ENCODE measurements around the gene CIROP. TPM values are rescaled to one million over a fixed set of nuclear protein-coding genes. Genes with fewer than 3 reads are reported as not detected.

CIROP gene
- total and polyA plus RNA-seq, 7 donors, result 0.27 TPM; not detected in 6

- Histone ChIP-seq H3K36me3 (peaks cover 37 to 56% (median 49%) of the 10 kb centered on the region in 4 donors), H3K4me3 (no peak overlapping the region), H3K9me3 (no peaks in the 10 kb centered on the region), H3K4me1 (peaks cover 0 to 35% (median 29%) of the 10 kb centered on the region in 4 donors), H3K27ac (peak overlapping the region in 3 of 4 donors; percentile 83 to 91 (median 86)), H3K27me3 (no peaks in the 10 kb centered on the region)
- WGBS, 2 donors, result 89 to 93% methylated on average over 32 of the region's 32 CpGs
- peak in 1 of 4 donors; percentile 11 for TF ChIP-seq POLR2AphosphoS5 (IDR thresholded peaks at IDR 0.05)
- no peak for TF ChIP-seq EP300 (IDR thresholded peaks at IDR 0.05)
- no peak for TF ChIP-seq POLR2A (IDR thresholded peaks at IDR 0.05)
- no peak for DNase-seq
- intact Hi-C loops (cut with DNase I), result loop anchor here (1.0 to 5.0 kb wide), 2 partner anchors 52 to 73 kb away; no protein-coding TSS in a partner anchor
Measured at GRCh38 chr14:23058654-23059504, 45.9 kb downstream of the CIROP start.

GRCh38 chr14:23057757-23058653 lies 46.8 kb downstream of the CIROP start:
- TF ChIP-seq CTCF (IDR thresholded peaks at IDR 0.05), result peak; percentile 89 to 96 (median 94)
- no peak for TF ChIP-seq EP300 (IDR thresholded peaks at IDR 0.05)
- peak in 3 of 4 donors; percentile 15 to 65 (median 59) for TF ChIP-seq POLR2AphosphoS5 (IDR thresholded peaks at IDR 0.05)
- Histone ChIP-seq H3K9me3 (no peaks in the 10 kb centered on the region), H3K36me3 (peaks cover 30 to 48% (median 41%) of the 10 kb centered on the region in 4 donors), H3K4me1 (peaks cover 0 to 35% (median 29%) of the 10 kb centered on the region in 4 donors), H3K27ac (peak overlapping the region; percentile 80 to 91 (median 84)), H3K4me3 (peak overlapping the region; percentile 48 to 77 (median 68)), H3K27me3 (no peaks in the 10 kb centered on the region)
- 1 to 2% methylated on average over 51 of the region's 51 CpGs for WGBS, 2 donors
- peak; percentile 94 for DNase-seq
- intact Hi-C loops (cut with DNase I), result loop anchor here (1.0 to 5.0 kb wide), 2 partner anchors 51 to 72 kb away; no protein-coding TSS in a partner anchor

- H3K4me1 ChIP-seq, result peaks cover 0 to 31% (median 24%) of the 10 kb centered on the region in 4 donors
- peak within 1 kb of the TSS; percentile 80 to 91 (median 84) for H3K27ac ChIP-seq
- intact Hi-C loops (cut with DNase I), result loop anchor here (5.0 kb wide), 1 partner anchor 50 kb away; no protein-coding TSS in a partner anchor
- no peaks in the 10 kb centered on the region for H3K27me3 ChIP-seq
- no peaks in the 10 kb centered on the region for H3K9me3 ChIP-seq
- H3K36me3 ChIP-seq, result peaks cover 22 to 39% (median 32%) of the 10 kb centered on the region in 4 donors
- DNase-seq, result peak; percentile 86
- TF ChIP-seq POLR2A (IDR thresholded peaks at IDR 0.05), result no peak
- no peak for TF ChIP-seq CTCF (IDR thresholded peaks at IDR 0.05)
- TF ChIP-seq EP300 (IDR thresholded peaks at IDR 0.05), result no peak
- peak in 1 of 4 donors; percentile 17 for TF ChIP-seq POLR2AphosphoS5 (IDR thresholded peaks at IDR 0.05)
- H3K4me3 ChIP-seq, result peak within 1 kb of the TSS; percentile 48 to 77 (median 68)
- WGBS, 2 donors, result 2% methylated on average over 73 of the region's 73 CpGs
Measured at GRCh38 chr14:23056956-23057756, 47.6 kb downstream of the CIROP start, which contains the start of gene CDH24. Gene CDH24, minus strand, starts transcription at chr14:23057520. Its CDS starts 1,787 bp downstream, at chr14:23055733.

- H3K4me3 ChIP-seq, result peak overlapping the region in 3 of 4 donors; percentile 67 to 77 (median 69)
- H3K36me3 ChIP-seq, result peaks cover 20 to 31% (median 28%) of the 10 kb centered on the region in 4 donors
- no peak for TF ChIP-seq POLR2A (IDR thresholded peaks at IDR 0.05)
- TF ChIP-seq CTCF (IDR thresholded peaks at IDR 0.05), result peak in 3 of 4 experiments; percentile 40 to 72 (median 41)
- H3K27me3 ChIP-seq, result no peaks in the 10 kb centered on the region
- peak; percentile 80 for DNase-seq
- H3K27ac ChIP-seq, result peak overlapping the region in 2 of 4 donors; percentile 17 to 34
- H3K4me1 ChIP-seq, result peaks cover 0 to 27% (median 20%) of the 10 kb centered on the region in 4 donors
- 5 to 11% methylated on average over 17 of the region's 17 CpGs for WGBS, 2 donors
- intact Hi-C loops (cut with DNase I), result loop anchor here (5.0 kb wide), 1 partner anchor 49 kb away; no protein-coding TSS in a partner anchor
- H3K9me3 ChIP-seq, result no peaks in the 10 kb centered on the region
Measured at GRCh38 chr14:23056145-23056955, 48.4 kb downstream of the CIROP start.

Measured in sigmoid colon (tissue), 7 donors.